Effector memory CD8-positive, alpha-beta T cell (primary cell): ENCODE measurements around the gene ACTA2.

Experiments used
- ATAC-seq: fragments of 150-1000 bp; cut with Tn5 transposase; replicated peaks from 2 replicates; pipeline ENCODE4 v1.10.0; 2021; ENCODE audit warnings: mild to moderate bottlenecking, moderate library complexity
- DNase-seq, 3 experiments: peaks; one replicate each; pipeline ENCODE4 v3.0.0; 2021
- H3K27ac Mint-ChIP-seq, 2 donors: one replicate each; pipeline ENCODE4 v1.8.0; 2022; ENCODE audit warnings: mild to moderate bottlenecking in 2 of 2, mixed read lengths in 2 of 2, moderate library complexity in 2 of 2
- H3K27me3 Mint-ChIP-seq, 2 donors: one replicate each; pipeline ENCODE4 v1.8.0; 2022; ENCODE audit warnings: mixed read lengths in 2 of 2
- H3K36me3 Mint-ChIP-seq: one replicate; pipeline ENCODE4 v1.8.0; 2022; ENCODE audit warnings: mild to moderate bottlenecking, moderate library complexity, mixed read lengths; ENCODE audit not compliant: insufficient read depth
- H3K4me1 Mint-ChIP-seq, 2 donors: one replicate each; pipeline ENCODE4 v1.8.0; 2022; ENCODE audit warnings: low read depth in 2 of 2, mixed read lengths in 2 of 2
- H3K4me3 Mint-ChIP-seq, 2 donors: one replicate each; pipeline ENCODE4 v1.8.0; 2022; ENCODE audit warnings: mild to moderate bottlenecking in 2 of 2, mixed read lengths in 2 of 2, moderate library complexity in 2 of 2
- H3K9me3 Mint-ChIP-seq, 2 donors: one replicate each; pipeline ENCODE4 v1.8.0; 2022; ENCODE audit warnings: mixed read lengths in 2 of 2

ACTA2 gene

DNA sequence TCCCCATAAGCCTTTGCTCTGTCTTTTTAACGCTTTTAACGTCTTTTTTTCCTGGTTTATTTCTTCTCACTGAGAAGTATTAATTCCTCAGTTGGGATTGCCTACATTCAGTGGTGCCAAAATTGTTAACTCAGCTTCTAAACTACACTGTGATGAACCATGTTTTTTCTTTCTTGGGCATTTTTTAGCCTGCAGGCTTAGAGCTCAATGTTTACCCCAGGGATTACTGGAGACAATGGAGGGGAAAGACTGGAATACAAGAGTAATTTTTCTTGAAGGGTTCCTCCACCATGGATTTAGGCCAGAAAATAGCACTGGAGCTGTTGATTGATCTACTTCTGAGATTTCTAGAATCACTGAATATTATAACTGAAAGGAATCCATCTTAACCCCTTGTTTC, 52.7 kb downstream of the ACTA2 start:
- ATAC-seq: no peak
- H3K4me3 Mint-ChIP-seq: no peak overlapping the region

DNA sequence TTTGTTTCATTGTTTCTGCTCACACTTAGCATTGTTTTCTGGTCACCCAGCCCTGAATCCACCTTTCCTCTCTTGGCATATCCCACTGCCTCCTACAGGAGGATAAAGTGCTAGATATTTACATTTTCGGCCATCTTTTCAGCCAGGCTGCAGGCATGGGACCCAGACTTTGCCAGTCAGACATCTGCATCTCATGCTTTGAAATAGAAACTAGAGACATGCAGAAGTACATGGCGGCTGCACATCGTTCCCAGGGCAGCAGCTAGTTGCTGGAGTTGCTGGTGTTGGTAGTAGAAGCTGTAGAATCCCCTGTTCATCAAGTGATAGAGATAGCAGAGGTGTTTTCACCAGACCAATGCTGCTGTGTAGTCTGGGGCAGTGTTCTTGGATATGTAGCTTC, 53.8 kb downstream of the ACTA2 start:
- H3K4me3 Mint-ChIP-seq: no peak overlapping the region
- no peak for ATAC-seq
- H3K27me3 Mint-ChIP-seq: no peaks in the 10 kb centered on the region
- H3K27ac Mint-ChIP-seq: peak overlapping the region in 1 of 2 donors; percentile 22
- no peak for DNase-seq
- H3K36me3 Mint-ChIP-seq: peaks cover 16% of the 10 kb centered on the region
- peaks cover 35 to 44% of the 10 kb centered on the region in 2 donors for H3K4me1 Mint-ChIP-seq
- no peaks in the 10 kb centered on the region for H3K9me3 Mint-ChIP-seq

More for the DNA sequence above, 52.7 kb downstream of the ACTA2 start:
- Mint-ChIP-seq H3K9me3 (no peaks in the 10 kb centered on the region), H3K36me3 (peaks cover 25% of the 10 kb centered on the region), H3K27ac (peak overlapping the region; percentile 36 to 69), H3K27me3 (no peaks in the 10 kb centered on the region), H3K4me1 (peaks cover 33 to 41% of the 10 kb centered on the region in 2 donors)
- DNase-seq: no peak

DNA sequence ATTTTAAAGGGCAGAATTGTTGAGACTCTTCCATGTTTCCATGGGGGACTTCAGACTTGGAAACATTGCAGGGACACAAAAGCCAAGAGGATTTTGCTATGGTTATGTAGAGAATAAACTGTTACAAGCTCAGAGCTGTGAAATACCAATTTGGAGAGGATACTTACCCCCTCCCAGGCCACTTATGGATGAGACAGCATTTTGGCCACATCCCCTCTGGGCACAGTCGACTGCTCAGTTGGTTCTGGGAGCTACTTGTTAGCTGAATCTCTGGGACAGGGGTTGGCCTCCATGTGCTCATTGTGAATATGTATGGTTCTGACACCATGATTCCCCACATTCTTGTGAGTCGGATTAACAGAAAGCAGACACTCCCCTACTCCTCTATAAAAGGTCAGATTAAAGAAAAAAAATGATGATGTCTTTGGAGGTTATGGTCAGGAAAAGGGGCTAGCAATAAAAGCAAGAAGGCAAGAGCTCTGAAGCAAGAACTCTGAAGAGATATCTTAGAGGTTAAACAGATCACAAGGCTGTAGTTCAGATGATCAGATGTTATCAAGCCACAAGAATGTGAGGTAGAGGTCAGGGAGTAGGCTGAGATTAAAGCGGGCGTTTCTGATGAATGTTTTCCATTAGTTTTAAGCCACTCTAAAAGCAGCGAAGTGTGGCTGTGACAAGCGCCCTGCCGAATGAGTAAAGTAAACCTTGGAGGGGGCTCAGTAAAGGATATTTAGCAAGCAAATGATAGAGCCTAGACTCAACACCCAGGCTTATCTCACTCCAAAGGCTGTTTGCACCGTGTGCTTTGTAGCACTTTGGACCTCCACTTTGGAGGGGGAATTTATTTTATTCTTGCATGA, 55.3 kb downstream of the ACTA2 start:
- Mint-ChIP-seq H3K9me3 (no peaks in the 10 kb centered on the region), H3K36me3 (peaks cover 1% of the 10 kb centered on the region), H3K4me3 (peak overlapping the region in 1 of 2 donors; percentile 28), H3K27ac (peak overlapping the region; percentile 51 to 55), H3K4me1 (peaks cover 35 to 48% of the 10 kb centered on the region in 2 donors), H3K27me3 (no peaks in the 10 kb centered on the region)
- ATAC-seq: no peak
- no peak for DNase-seq

DNA sequence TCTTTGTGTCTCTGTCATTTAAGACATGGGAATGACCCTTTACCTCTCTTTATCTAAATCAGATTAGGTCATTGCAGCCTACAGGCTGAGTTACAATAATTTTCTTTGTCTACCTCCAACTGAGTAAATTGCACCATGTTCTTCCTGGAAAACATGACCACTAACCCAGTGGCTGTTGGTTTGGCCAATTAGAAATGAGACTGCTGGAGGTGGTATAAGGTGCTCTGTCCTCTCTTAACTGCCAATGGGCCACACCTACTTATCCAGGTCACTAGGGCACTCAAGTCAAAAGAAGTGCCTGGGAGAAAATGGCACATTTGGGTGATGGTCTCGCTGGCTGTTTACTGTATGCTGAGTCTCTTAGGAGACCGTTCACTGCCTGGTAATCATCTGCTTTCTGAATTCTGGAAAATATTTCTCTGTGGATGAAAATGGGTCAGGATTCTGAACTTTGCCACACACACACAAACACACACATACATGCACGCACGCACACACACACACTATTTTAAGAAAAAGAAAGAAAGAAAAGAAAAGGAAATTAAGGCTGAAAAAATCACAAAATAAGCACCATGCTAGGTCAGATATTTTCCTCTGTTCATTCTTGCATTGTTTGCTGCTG, 56.1 kb downstream of the ACTA2 start:
- Mint-ChIP-seq H3K27ac (peak overlapping the region; percentile 51 to 55), H3K9me3 (no peaks in the 10 kb centered on the region), H3K27me3 (no peaks in the 10 kb centered on the region), H3K4me3 (peak overlapping the region in 1 of 2 donors; percentile 28), H3K4me1 (peaks cover 37 to 53% of the 10 kb centered on the region in 2 donors), H3K36me3 (peaks cover 3% of the 10 kb centered on the region)
- no peak for ATAC-seq
- no peak for DNase-seq

DNA sequence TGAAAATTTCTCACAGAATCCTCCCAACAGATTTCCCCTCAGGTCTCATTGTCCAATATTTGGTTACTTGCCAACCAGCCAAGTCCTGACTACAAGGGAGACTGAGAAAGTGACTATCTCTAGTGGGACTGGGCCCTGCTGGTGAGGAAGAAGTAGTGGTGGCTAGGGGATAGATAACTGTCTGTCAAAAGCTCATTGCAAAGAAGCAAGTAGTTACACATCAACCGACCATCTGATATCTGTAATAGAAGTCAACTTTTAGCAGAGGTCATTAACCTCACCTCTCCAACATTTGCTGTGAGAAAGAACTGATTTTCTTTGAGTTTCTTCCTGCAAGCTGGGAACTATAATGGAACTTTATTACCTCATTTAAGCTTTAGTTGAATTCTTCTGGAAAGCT, 57.3 kb downstream of the ACTA2 start:
- no peak overlapping the region for H3K27ac Mint-ChIP-seq
- ATAC-seq (no peak), DNase-seq (no peak)
- peaks cover 4% of the 10 kb centered on the region for H3K36me3 Mint-ChIP-seq
- peaks cover 31 to 52% of the 10 kb centered on the region in 2 donors for H3K4me1 Mint-ChIP-seq
- H3K9me3 Mint-ChIP-seq: no peaks in the 10 kb centered on the region
- H3K4me3 Mint-ChIP-seq: no peak overlapping the region
- no peaks in the 10 kb centered on the region for H3K27me3 Mint-ChIP-seq

DNA sequence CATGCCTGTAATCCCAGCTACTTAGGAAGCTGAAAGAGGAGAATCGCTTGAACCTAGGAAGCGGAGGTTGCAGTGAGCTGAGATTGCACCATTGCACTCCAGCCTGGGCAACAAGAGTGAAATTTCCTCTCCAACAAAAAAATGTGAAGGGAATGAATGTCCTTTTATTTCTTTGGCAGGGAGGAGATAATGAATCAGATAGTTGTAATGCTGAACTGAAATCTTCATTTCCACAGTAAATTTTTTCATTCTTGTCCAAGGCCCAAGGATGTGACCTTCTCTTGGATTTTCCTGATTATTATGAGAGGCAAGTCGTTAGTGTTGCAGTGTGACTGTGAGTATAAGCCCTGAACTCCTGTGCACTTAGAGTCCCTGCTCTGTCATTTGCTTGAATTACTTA, 59.0 kb downstream of the ACTA2 start:
- Mint-ChIP-seq H3K27ac (peak overlapping the region in 1 of 2 donors; percentile 53), H3K4me3 (no peak overlapping the region), H3K9me3 (no peaks in the 10 kb centered on the region), H3K36me3 (peaks cover 8% of the 10 kb centered on the region), H3K27me3 (no peaks in the 10 kb centered on the region), H3K4me1 (peaks cover 34 to 59% of the 10 kb centered on the region in 2 donors)
- ATAC-seq (no peak), DNase-seq (no peak)

DNA sequence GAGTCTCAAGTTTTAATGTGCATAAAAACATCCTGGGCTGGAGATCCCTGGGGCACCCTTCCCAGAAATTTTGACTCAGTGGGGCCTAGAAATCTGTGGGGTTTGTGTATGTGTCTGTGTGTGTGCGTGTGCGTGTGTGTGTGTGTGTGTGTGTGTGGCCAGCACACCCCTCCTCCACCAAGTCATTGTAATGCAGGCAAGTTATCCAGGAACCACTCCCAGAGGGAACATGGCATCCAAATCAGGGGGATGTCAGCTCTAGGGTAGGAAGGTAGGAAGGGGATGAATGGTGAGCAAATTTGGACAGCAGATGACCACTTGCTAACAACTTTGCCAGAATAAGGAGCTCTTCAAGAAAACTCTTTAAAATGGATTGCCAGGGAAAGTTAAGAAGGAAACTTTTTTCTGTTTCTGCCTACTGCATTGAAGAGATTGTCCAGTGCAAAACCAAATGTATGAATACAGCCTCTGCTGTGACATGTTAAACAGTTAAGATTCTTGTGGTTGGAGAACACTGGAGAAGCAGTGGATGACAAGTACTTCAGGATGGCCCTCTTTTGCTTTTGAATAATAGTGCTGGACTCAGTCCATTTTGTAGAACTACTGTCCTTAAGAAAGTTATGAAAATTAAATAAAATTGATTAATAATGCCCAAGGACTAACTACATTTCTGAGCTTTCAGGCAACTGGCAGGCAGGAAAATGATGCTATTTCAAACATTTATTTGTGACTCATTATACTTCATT, 60.2 kb downstream of the ACTA2 start:
- no peaks in the 10 kb centered on the region for H3K9me3 Mint-ChIP-seq
- H3K4me3 Mint-ChIP-seq: no peak overlapping the region
- peaks cover 35 to 58% of the 10 kb centered on the region in 2 donors for H3K4me1 Mint-ChIP-seq
- ATAC-seq (no peak), DNase-seq (no peak)
- no peaks in the 10 kb centered on the region for H3K27me3 Mint-ChIP-seq
- H3K27ac Mint-ChIP-seq: no peak overlapping the region
- peaks cover 8% of the 10 kb centered on the region for H3K36me3 Mint-ChIP-seq

DNA sequence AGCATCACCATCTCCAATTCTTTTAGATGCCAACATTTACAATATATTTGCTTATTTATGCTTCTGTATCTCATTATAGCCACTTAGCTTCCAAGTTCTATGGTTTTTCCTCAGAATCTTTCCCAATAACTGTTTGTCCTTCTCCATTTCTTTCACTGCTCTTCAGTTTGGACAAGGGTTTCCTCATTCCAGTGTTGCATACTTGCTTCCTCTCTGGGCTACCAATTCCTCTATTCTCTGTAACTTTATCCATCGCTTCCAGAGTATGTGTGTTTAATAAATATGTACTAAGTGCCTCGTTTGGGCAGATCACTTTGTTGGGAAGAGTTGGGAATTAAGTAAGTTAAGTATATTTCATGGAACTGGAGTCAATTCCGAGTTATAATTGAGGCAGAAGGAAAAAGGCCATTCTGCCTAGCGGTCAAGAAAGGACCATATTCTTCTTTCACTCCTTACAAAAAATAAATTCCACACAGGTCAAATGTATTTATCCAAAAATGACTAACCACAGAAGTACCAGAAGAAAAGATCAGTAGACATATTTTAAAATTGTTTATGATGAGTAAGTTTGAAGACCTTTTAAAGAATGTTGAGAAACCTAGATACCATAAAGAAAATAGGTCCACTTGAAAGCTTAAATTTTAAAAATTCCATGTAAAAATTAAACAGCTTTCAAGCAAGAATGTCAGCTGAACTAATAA, 61.7 kb downstream of the ACTA2 start:
- peaks cover 25 to 57% of the 10 kb centered on the region in 2 donors for H3K4me1 Mint-ChIP-seq
- H3K36me3 Mint-ChIP-seq: peaks cover 8% of the 10 kb centered on the region
- no peak overlapping the region for H3K27ac Mint-ChIP-seq
- DNase-seq: no peak
- no peak for ATAC-seq
- no peak overlapping the region for H3K4me3 Mint-ChIP-seq
- H3K9me3 Mint-ChIP-seq: no peaks in the 10 kb centered on the region
- no peaks in the 10 kb centered on the region for H3K27me3 Mint-ChIP-seq

DNA sequence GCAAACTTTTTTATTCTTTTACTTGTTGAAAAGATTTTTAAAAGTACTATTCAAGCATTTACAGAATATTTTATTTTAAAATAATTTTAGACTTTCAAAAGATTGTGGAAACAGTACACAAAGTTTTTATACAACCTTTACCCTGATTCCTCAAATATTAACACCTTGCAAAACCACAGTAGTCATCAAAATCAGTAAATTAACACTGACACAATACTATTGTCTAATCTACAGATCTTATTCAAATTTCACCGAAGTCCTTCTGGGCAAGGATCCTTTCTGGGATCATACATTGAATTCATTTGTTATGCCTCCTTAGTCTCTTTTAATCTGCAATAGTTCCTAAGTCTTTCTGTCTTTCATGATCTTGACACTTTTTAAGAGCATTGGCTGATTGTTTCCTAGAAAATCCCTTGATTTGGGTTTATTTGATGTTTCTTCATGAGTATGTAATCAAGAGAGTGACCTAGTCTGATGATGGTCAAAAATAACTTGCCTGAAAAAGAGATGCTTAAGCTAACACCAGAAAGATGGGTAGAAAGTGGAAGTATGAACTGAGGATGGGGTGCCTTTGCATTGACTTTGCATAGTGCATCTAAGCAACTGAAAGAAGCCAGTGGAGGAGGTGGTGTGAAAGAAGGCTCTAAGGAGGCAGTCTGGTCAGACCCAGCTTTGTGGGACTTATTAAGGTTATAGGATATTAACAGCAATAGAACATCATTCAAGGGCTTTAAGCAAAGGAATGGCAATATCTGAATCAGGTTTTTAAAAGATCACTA, 62.8 kb downstream of the ACTA2 start:
- ATAC-seq: no peak
- Mint-ChIP-seq H3K27me3 (no peaks in the 10 kb centered on the region), H3K4me1 (peaks cover 29 to 67% of the 10 kb centered on the region in 2 donors), H3K9me3 (no peaks in the 10 kb centered on the region), H3K27ac (peak overlapping the region in 1 of 2 donors; percentile 25), H3K4me3 (no peak overlapping the region), H3K36me3 (peaks cover 8% of the 10 kb centered on the region)
- no peak for DNase-seq

DNA sequence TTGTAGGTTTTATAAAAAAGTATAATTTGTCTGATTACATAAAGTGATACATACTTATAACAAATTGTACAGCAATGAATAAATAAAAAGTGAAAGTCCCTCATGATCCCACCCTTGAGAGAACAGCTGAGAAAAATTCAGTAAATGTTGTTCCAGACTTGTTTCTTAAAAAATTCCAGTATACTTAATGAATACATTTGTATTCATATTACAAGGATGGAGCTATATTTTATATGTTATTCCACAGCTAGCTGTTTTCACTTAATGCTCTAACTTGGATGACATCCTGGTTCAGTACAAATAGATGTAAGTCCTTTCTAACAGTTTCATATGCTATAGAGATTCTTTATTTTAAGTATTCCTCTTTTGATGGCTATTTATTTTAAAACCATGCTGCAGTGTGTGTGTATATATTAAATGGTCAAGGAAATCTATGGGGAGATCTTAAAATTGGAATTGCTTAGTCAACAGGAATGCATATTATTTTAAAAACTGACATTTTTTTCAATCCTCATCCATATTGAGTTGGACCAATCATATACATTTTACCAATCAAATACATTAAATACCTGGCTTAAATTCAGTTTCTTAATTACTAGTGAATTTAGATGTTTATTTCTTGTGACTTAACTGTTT, 63.6 kb downstream of the ACTA2 start:
- no peaks in the 10 kb centered on the region for H3K9me3 Mint-ChIP-seq
- ATAC-seq: no peak
- H3K4me1 Mint-ChIP-seq: peaks cover 32 to 73% of the 10 kb centered on the region in 2 donors
- no peak for DNase-seq
- H3K27ac Mint-ChIP-seq: peak overlapping the region in 1 of 2 donors; percentile 3
- peaks cover 8% of the 10 kb centered on the region for H3K36me3 Mint-ChIP-seq
- H3K4me3 Mint-ChIP-seq: peak overlapping the region in 1 of 2 donors; percentile 16
- H3K27me3 Mint-ChIP-seq: no peaks in the 10 kb centered on the region

DNA sequence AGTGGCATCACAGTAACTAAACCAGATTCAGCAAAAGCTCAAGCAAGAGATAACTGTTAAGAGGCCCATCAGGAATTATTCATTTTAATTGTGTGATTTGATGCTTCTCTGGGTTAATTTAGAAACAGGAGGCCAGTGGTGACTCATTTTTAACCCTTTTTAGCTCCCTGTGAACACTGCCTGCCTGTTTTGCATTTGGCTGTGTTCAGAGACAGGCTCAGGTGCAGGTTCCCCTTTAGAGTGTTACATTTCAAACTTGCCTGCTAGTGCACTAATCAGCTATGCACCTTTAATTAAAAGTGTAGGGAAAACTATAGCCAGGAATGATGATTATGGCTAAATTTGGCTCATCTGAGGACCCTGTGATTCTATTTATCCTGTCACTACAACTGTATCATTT, 66.0 kb downstream of the ACTA2 start:
- DNase-seq (no peak), ATAC-seq (no peak)
- H3K36me3 Mint-ChIP-seq: peaks cover 17% of the 10 kb centered on the region
- H3K27ac Mint-ChIP-seq: no peak overlapping the region
- H3K4me3 Mint-ChIP-seq: no peak overlapping the region
- no peaks in the 10 kb centered on the region for H3K9me3 Mint-ChIP-seq
- peaks cover 43 to 85% of the 10 kb centered on the region in 2 donors for H3K4me1 Mint-ChIP-seq
- H3K27me3 Mint-ChIP-seq: no peaks in the 10 kb centered on the region
